CD4-positive, alpha-beta memory T cell (primary cell): ENCODE data around the gene HTR1B. TPM values are rescaled to one million over a fixed set of nuclear protein-coding genes. Genes with fewer than 3 reads are reported as not detected.

Experiments used
- CTCF ChIA-PET: fragments of 350-600 bp; sonication (Branson Sonifier 250); formaldehyde crosslinking; loops from one replicate; lab custom pipeline; 2021; ENCODE audit warnings: inconsistent platforms; ENCODE audit not compliant: partially characterized antibody; lab: Charles Lee
- POLR2A ChIA-PET: fragments of 350-600 bp; sonication (Branson Sonifier 250); formaldehyde crosslinking; loops from one replicate; lab custom pipeline; 2021; ENCODE audit not compliant: partially characterized antibody; lab: Charles Lee
- DNase-seq, 5 donors: peaks; one replicate each; pipeline versions ENCODE4 v3.0.0 to v3.0.0-alpha.2; 2020 to 2022; ENCODE audit warnings: mixed read lengths in 1 of 5
- H3K27ac ChIP-seq: one replicate; pipeline ENCODE4 v1.7.0; 2013; ENCODE audit warnings: low read depth, low read length
- H3K27me3 ChIP-seq: 2 replicates; pipeline ENCODE4 v1.7.0; 2013; ENCODE audit warnings: mild to moderate bottlenecking, low read length, moderate library complexity; ENCODE audit not compliant: insufficient read depth
- H3K36me3 ChIP-seq: 2 replicates; pipeline ENCODE4 v1.7.0; 2013; ENCODE audit warnings: mild to moderate bottlenecking, low read length, moderate library complexity; ENCODE audit not compliant: insufficient read depth
- H3K4me1 ChIP-seq: 2 replicates; pipeline ENCODE4 v1.7.0; 2013; ENCODE audit warnings: mild to moderate bottlenecking, low read length, moderate library complexity; ENCODE audit not compliant: insufficient read depth
- H3K4me3 ChIP-seq, 2 donors: one replicate each; pipeline ENCODE4 v1.7.0; 2013; ENCODE audit warnings: low read length in 2 of 2, mild to moderate bottlenecking in 1 of 2
- H3K9me3 ChIP-seq, 2 donors: one replicate each; pipeline ENCODE4 v1.7.0; 2013; ENCODE audit warnings: low read length in 2 of 2, control low read depth in 1 of 2; ENCODE audit not compliant: control insufficient read depth in 1 of 2
- H3K27ac Mint-ChIP-seq, 7 donors: one replicate each; pipeline ENCODE4 v1.8.0; 2020 to 2021; ENCODE audit warnings: mixed read lengths in 7 of 7, mild to moderate bottlenecking in 6 of 7, inconsistent platforms in 3 of 7, moderate library complexity in 3 of 7
- H3K27me3 Mint-ChIP-seq, 2 donors: one replicate each; pipeline ENCODE4 v1.8.0; 2020 to 2021; ENCODE audit warnings: mixed read lengths in 2 of 2
- H3K36me3 Mint-ChIP-seq, 2 donors: one replicate each; pipeline ENCODE4 v1.8.0; 2020 to 2021; ENCODE audit warnings: mixed read lengths in 2 of 2, inconsistent platforms in 1 of 2, mild to moderate bottlenecking in 1 of 2
- H3K4me1 Mint-ChIP-seq, 4 donors: one replicate each; pipeline ENCODE4 v1.8.0; 2020 to 2021; ENCODE audit warnings: mixed read lengths in 4 of 4, mild to moderate bottlenecking in 1 of 4
- H3K4me3 Mint-ChIP-seq, 8 donors: one replicate each; pipeline ENCODE4 v1.8.0; 2020 to 2021; ENCODE audit warnings: mixed read lengths in 8 of 8, mild to moderate bottlenecking in 7 of 8, moderate library complexity in 6 of 8, inconsistent platforms in 3 of 8
- H3K9me3 Mint-ChIP-seq, 8 donors: one replicate each; pipeline ENCODE4 v1.8.0; 2020 to 2021; ENCODE audit warnings: mixed read lengths in 8 of 8, mild to moderate bottlenecking in 5 of 8, inconsistent platforms in 3 of 8, moderate library complexity in 1 of 8
- intact Hi-C: fragments of 100-400 bp; cut with micrococcal nuclease; formaldehyde crosslinking; loops from one replicate; pipeline ENCODE4 v1.15.1; 2023
- polyA plus RNA-seq, 2 donors: library from polyadenylated mRNA; unstranded; fragments of 300-500 nt; fragmentation: Illumina TruSeq; gene quantifications; one replicate each; pipeline ENCODE4 v1.2.3, GENCODE V29; 2021
- total RNA-seq, 2 experiments: library from RNA; stranded (reverse); gene quantifications; one replicate each; pipeline ENCODE4 v1.2.3, GENCODE V29; 2021

Gene HTR1B
- total and polyA plus RNA-seq, 4 experiments from 2014 or later, result not detected

- Mint-ChIP-seq H3K27ac (no peak overlapping the region), H3K27me3 (peaks cover 7 to 15% of the 10 kb centered on the region in 2 donors), H3K4me1 (no peaks in the 10 kb centered on the region), H3K9me3 (peaks cover 0 to 2% (median 0%) of the 10 kb centered on the region in 8 donors), H3K4me3 (no peak overlapping the region), H3K36me3 (no peaks in the 10 kb centered on the region)
- H3K4me1 ChIP-seq, result no peaks in the 10 kb centered on the region
- intact Hi-C loops, result no loop called here
- H3K27ac ChIP-seq, result no peak overlapping the region
- no peaks in the 10 kb centered on the region for H3K27me3 ChIP-seq
- DNase-seq, result no peak
- H3K36me3 ChIP-seq, result no peaks in the 10 kb centered on the region
- ChIA-PET POLR2A (no interaction called here), CTCF (interaction anchor here (1.0 to 1.6 kb wide), 3 partner anchors 14 to 1563 kb away, joined by 3 to 5 read pairs (median 4); no protein-coding TSS in a partner anchor)
- no peaks in the 10 kb centered on the region for H3K9me3 ChIP-seq
- H3K4me3 ChIP-seq, result no peak overlapping the region
Measured at GRCh38 chr6:77456531-77457248, 6.6 kb downstream of the HTR1B start.

GRCh38 chr6:77455271-77455670 lies 8.0 kb downstream of the HTR1B start:
- intact Hi-C loops, result no loop called here
- no peaks in the 10 kb centered on the region for H3K27me3 ChIP-seq

GRCh38 chr6:77454386-77454785 lies 8.9 kb downstream of the HTR1B start:
- Mint-ChIP-seq H3K27ac (no peak overlapping the region), H3K36me3 (no peaks in the 10 kb centered on the region), H3K4me1 (no peaks in the 10 kb centered on the region), H3K27me3 (peaks cover 4 to 9% of the 10 kb centered on the region in 2 donors), H3K9me3 (no peaks in the 10 kb centered on the region), H3K4me3 (no peak overlapping the region)
- ChIA-PET CTCF (no interaction called here), POLR2A (no interaction called here)
- no peaks in the 10 kb centered on the region for H3K36me3 ChIP-seq
- H3K4me1 ChIP-seq, result no peaks in the 10 kb centered on the region
- DNase-seq, result no peak
- H3K9me3 ChIP-seq, result no peaks in the 10 kb centered on the region
- H3K4me3 ChIP-seq, result no peak overlapping the region
- no peaks in the 10 kb centered on the region for H3K27me3 ChIP-seq
- intact Hi-C loops, result no loop called here
- H3K27ac ChIP-seq, result no peak overlapping the region

More at GRCh38 chr6:77455271-77455670, 8.0 kb downstream of the HTR1B start:
- Histone ChIP-seq H3K4me1 (no peaks in the 10 kb centered on the region), H3K4me3 (no peak overlapping the region), H3K36me3 (no peaks in the 10 kb centered on the region), H3K9me3 (no peaks in the 10 kb centered on the region), H3K27ac (no peak overlapping the region)
- Mint-ChIP-seq H3K36me3 (no peaks in the 10 kb centered on the region), H3K4me3 (no peak overlapping the region), H3K9me3 (peaks cover 0 to 2% (median 0%) of the 10 kb centered on the region in 8 donors), H3K4me1 (no peaks in the 10 kb centered on the region), H3K27me3 (peaks cover 4 to 13% of the 10 kb centered on the region in 2 donors), H3K27ac (no peak overlapping the region)
- POLR2A ChIA-PET, result no interaction called here
- DNase-seq, result no peak
- CTCF ChIA-PET, result no interaction called here

- H3K4me3 Mint-ChIP-seq, result no peak overlapping the region
Measured at GRCh38 chr6:77451466-77451865, 11.8 kb downstream of the HTR1B start.

GRCh38 chr6:77450924-77451323 lies 12.4 kb downstream of the HTR1B start:
- Histone ChIP-seq H3K9me3 (no peaks in the 10 kb centered on the region), H3K4me1 (no peaks in the 10 kb centered on the region), H3K4me3 (no peak overlapping the region), H3K36me3 (no peaks in the 10 kb centered on the region), H3K27me3 (no peaks in the 10 kb centered on the region), H3K27ac (no peak overlapping the region)
- no peak for DNase-seq
- no peaks in the 10 kb centered on the region for H3K36me3 Mint-ChIP-seq
- ChIA-PET POLR2A (no interaction called here), CTCF (no interaction called here)
- no peaks in the 10 kb centered on the region for H3K4me1 Mint-ChIP-seq
- H3K27ac Mint-ChIP-seq, result no peak overlapping the region
- no peaks in the 10 kb centered on the region for H3K27me3 Mint-ChIP-seq
- no peak overlapping the region for H3K4me3 Mint-ChIP-seq
- intact Hi-C loops, result no loop called here
- peaks cover 0 to 2% (median 0%) of the 10 kb centered on the region in 8 donors for H3K9me3 Mint-ChIP-seq

More at GRCh38 chr6:77451466-77451865, 11.8 kb downstream of the HTR1B start:
- DNase-seq, result no peak
- no peaks in the 10 kb centered on the region for H3K27me3 Mint-ChIP-seq
- no peaks in the 10 kb centered on the region for H3K4me1 Mint-ChIP-seq
- H3K36me3 Mint-ChIP-seq, result no peaks in the 10 kb centered on the region
- H3K27ac ChIP-seq, result no peak overlapping the region
- H3K4me3 ChIP-seq, result no peak overlapping the region
- H3K27me3 ChIP-seq, result no peaks in the 10 kb centered on the region
- ChIA-PET CTCF (no interaction called here), POLR2A (no interaction called here)
- H3K27ac Mint-ChIP-seq, result no peak overlapping the region
- intact Hi-C loops, result no loop called here
- no peaks in the 10 kb centered on the region for H3K9me3 ChIP-seq
- no peaks in the 10 kb centered on the region for H3K36me3 ChIP-seq
- peaks cover 0 to 2% (median 0%) of the 10 kb centered on the region in 8 donors for H3K9me3 Mint-ChIP-seq
- no peaks in the 10 kb centered on the region for H3K4me1 ChIP-seq

- H3K4me1 Mint-ChIP-seq, result no peaks in the 10 kb centered on the region
- no peaks in the 10 kb centered on the region for H3K36me3 Mint-ChIP-seq
- DNase-seq, result no peak
- no peaks in the 10 kb centered on the region for H3K27me3 Mint-ChIP-seq
- H3K27me3 ChIP-seq, result no peaks in the 10 kb centered on the region
- H3K4me1 ChIP-seq, result no peaks in the 10 kb centered on the region
- no peak overlapping the region for H3K27ac ChIP-seq
- no peak overlapping the region for H3K4me3 Mint-ChIP-seq
- H3K27ac Mint-ChIP-seq, result no peak overlapping the region
- POLR2A ChIA-PET, result no interaction called here
- CTCF ChIA-PET, result no interaction called here
- peaks cover 0 to 2% (median 0%) of the 10 kb centered on the region in 8 donors for H3K9me3 Mint-ChIP-seq
- H3K36me3 ChIP-seq, result no peaks in the 10 kb centered on the region
- H3K9me3 ChIP-seq, result no peaks in the 10 kb centered on the region
- intact Hi-C loops, result no loop called here
- no peak overlapping the region for H3K4me3 ChIP-seq
Measured at GRCh38 chr6:77448546-77448945, 14.7 kb downstream of the HTR1B start.

GRCh38 chr6:77447254-77447653 lies 16.0 kb downstream of the HTR1B start:
- Histone ChIP-seq H3K36me3 (no peaks in the 10 kb centered on the region), H3K4me1 (no peaks in the 10 kb centered on the region), H3K9me3 (no peaks in the 10 kb centered on the region), H3K27ac (no peak overlapping the region), H3K27me3 (no peaks in the 10 kb centered on the region), H3K4me3 (no peak overlapping the region)
- no peak for DNase-seq
- ChIA-PET POLR2A (no interaction called here), CTCF (no interaction called here)
- Mint-ChIP-seq H3K27ac (no peak overlapping the region), H3K4me3 (no peak overlapping the region), H3K4me1 (no peaks in the 10 kb centered on the region), H3K27me3 (no peaks in the 10 kb centered on the region), H3K9me3 (peaks cover 0 to 2% (median 0%) of the 10 kb centered on the region in 8 donors), H3K36me3 (no peaks in the 10 kb centered on the region)
- intact Hi-C loops, result no loop called here
